ENCODE data around the gene WNK2.

GRCh38 chr9:93265301-93265971 is 81.5 kb downstream of the WNK2 start:
- TF ChIP-seq, protein P1, sequence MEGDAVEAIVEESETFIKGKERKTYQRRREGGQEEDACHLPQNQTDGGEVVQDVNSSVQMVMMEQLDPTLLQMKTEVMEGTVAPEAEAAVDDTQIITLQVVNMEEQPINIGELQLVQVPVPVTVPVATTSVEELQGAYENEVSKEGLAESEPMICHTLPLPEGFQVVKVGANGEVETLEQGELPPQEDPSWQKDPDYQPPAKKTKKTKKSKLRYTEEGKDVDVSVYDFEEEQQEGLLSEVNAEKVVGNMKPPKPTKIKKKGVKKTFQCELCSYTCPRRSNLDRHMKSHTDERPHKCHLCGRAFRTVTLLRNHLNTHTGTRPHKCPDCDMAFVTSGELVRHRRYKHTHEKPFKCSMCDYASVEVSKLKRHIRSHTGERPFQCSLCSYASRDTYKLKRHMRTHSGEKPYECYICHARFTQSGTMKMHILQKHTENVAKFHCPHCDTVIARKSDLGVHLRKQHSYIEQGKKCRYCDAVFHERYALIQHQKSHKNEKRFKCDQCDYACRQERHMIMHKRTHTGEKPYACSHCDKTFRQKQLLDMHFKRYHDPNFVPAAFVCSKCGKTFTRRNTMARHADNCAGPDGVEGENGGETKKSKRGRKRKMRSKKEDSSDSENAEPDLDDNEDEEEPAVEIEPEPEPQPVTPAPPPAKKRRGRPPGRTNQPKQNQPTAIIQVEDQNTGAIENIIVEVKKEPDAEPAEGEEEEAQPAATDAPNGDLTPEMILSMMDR (IDR thresholded peaks at IDR 0.05) = no peak
- no peak for TF ChIP-seq CBX8 (IDR thresholded peaks at IDR 0.05)
- TF ChIP-seq SMC3 (IDR thresholded peaks at IDR 0.05) = no peak
